ENCODE results near the gene UTP18.
"Not testable (repeated sequence)": the region's sequence is repeated elsewhere in the genome, so short reads cannot be mapped to it uniquely, and the experiment has no call there.

- not testable (repeated sequence) for TF ChIP-seq CTCF, POLR2AphosphoS5 (IDR thresholded peaks at IDR 0.05)
These were observed 34.0 kb downstream of the UTP18 start for GRCh38 chr17:51294338-51294737.

All from stomach (tissue), 4 donors.